Measurements from ENCODE around the gene CCDC88B. TPM values are rescaled to one million over a fixed set of nuclear protein-coding genes. Genes with fewer than 3 reads are reported as not detected.

CCDC88B gene
- total RNA-seq, 2 donors from 2014 or later: 14.2 to 15.2 TPM

DNA sequence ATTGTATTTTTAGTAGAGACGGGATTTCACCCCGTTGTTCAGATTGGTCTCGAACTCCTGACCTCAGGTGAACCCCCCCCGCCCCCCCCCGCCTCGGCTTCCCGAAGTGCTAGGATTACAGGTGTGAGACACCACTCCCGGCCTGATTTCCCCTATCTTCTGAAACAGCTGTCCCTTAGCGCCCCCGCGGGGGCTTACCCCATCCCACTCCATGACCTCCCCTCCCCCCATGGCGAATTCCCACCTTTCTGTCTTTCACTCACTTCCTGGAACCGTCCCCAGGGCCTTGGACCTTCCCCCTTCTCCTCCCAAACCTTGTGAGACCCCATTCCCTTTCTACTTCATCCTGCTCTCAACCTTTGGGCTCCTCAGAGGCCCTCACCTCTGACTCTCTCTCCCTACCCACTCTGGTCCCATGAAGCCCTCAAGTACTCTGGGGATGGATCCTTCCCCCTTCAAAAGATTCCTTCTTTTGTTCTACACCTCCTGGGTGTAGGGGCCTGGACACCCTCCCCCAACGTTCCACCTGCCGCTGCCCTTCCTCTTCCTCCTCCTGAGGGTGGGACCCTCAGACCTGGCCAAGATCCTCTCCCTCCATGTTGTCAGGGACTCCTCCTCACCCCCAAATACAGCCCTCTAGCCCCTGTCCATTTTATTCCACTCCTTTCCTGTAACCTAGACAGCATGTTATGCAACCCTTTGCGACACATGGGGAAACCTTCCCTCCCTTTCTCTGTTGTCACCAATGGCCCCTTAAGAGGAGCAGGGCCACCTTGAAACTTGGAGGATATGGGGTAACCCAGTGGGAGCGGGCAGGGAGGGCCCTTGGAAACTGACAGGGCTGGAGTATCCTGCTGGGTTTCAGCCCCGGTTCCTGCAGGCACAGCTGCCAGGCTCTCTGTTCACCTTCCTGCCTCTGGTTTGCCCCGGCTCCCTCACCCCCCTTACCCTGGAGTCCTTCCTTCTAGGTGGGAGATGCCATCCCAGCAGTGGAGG is 20.9 kb upstream of the CCDC88B start:
- Histone ChIP-seq H3K9me3 (ENCODE audit: control insufficient read depth, low read length) (no peaks in the 10 kb centered on the region), H3K9ac (ENCODE audit: extremely low read depth, low read length, poor library complexity, severe bottlenecking) (peak overlapping the region; percentile 93), H3K27me3 (ENCODE audit: control insufficient read depth, insufficient read depth, low read length, poor library complexity, severe bottlenecking) (no peaks in the 10 kb centered on the region), H3K27ac (ENCODE audit: low read depth, low read length) (no peak overlapping the region), H3K36me3 (ENCODE audit: control insufficient read depth, insufficient read depth, low read length) (peaks cover 51% of the 10 kb centered on the region), H3K4me3 (ENCODE audit: low read length) (peak overlapping the region; percentile 84), H3K4me1 (ENCODE audit: control insufficient read depth, insufficient read depth, low read length) (peaks cover 5% of the 10 kb centered on the region)
- peak; percentile 88 for DNase-seq
- 26 to 31% methylated on average over 6 to 18 of the region's 19 CpGs for WGBS, 2 experiments (ENCODE audit: insufficient coverage in 1 of 2, insufficient read length in 1 of 2)
- no peaks in the 10 kb centered on the region for H3K27me3 Mint-ChIP-seq (ENCODE audit: insufficient read depth)
- peaks cover 12% of the 10 kb centered on the region for H3K4me1 Mint-ChIP-seq
- peak overlapping the region; percentile 94 for H3K27ac Mint-ChIP-seq
- peaks cover 42% of the 10 kb centered on the region for H3K36me3 Mint-ChIP-seq (ENCODE audit: low read depth)
- H3K9me3 Mint-ChIP-seq: no peaks in the 10 kb centered on the region
- H3K4me3 Mint-ChIP-seq: peak overlapping the region; percentile 94
- TF ChIP-seq, protein P1, sequence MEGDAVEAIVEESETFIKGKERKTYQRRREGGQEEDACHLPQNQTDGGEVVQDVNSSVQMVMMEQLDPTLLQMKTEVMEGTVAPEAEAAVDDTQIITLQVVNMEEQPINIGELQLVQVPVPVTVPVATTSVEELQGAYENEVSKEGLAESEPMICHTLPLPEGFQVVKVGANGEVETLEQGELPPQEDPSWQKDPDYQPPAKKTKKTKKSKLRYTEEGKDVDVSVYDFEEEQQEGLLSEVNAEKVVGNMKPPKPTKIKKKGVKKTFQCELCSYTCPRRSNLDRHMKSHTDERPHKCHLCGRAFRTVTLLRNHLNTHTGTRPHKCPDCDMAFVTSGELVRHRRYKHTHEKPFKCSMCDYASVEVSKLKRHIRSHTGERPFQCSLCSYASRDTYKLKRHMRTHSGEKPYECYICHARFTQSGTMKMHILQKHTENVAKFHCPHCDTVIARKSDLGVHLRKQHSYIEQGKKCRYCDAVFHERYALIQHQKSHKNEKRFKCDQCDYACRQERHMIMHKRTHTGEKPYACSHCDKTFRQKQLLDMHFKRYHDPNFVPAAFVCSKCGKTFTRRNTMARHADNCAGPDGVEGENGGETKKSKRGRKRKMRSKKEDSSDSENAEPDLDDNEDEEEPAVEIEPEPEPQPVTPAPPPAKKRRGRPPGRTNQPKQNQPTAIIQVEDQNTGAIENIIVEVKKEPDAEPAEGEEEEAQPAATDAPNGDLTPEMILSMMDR (conservative IDR thresholded peaks at IDR 0.05): no peak

GRCh38 chr11:64320556-64320955 is 19.4 kb upstream of the CCDC88B start:
- Histone ChIP-seq H3K9ac (ENCODE audit: extremely low read depth, low read length, poor library complexity, severe bottlenecking) (no peak overlapping the region), H3K9me3 (ENCODE audit: control insufficient read depth, low read length) (no peaks in the 10 kb centered on the region), H3K4me1 (ENCODE audit: control insufficient read depth, insufficient read depth, low read length) (peaks cover 5% of the 10 kb centered on the region), H3K4me3 (ENCODE audit: low read length) (peak overlapping the region; percentile 84), H3K36me3 (ENCODE audit: control insufficient read depth, insufficient read depth, low read length) (peaks cover 36% of the 10 kb centered on the region), H3K27ac (ENCODE audit: low read depth, low read length) (no peak overlapping the region), H3K27me3 (ENCODE audit: control insufficient read depth, insufficient read depth, low read length, poor library complexity, severe bottlenecking) (no peaks in the 10 kb centered on the region)
- Mint-ChIP-seq H3K9me3 (no peaks in the 10 kb centered on the region), H3K36me3 (ENCODE audit: low read depth) (peaks cover 32% of the 10 kb centered on the region), H3K4me3 (no peak overlapping the region), H3K27ac (no peak overlapping the region), H3K27me3 (ENCODE audit: insufficient read depth) (no peaks in the 10 kb centered on the region), H3K4me1 (peaks cover 12% of the 10 kb centered on the region)
- DNase-seq: no peak
- TF ChIP-seq, protein P1 (conservative IDR thresholded peaks at IDR 0.05): no peak
- 93 to 100% methylated on average over 3 to 7 of the region's 7 CpGs for WGBS, 2 experiments (ENCODE audit: insufficient coverage in 1 of 2, insufficient read length in 1 of 2)

DNA sequence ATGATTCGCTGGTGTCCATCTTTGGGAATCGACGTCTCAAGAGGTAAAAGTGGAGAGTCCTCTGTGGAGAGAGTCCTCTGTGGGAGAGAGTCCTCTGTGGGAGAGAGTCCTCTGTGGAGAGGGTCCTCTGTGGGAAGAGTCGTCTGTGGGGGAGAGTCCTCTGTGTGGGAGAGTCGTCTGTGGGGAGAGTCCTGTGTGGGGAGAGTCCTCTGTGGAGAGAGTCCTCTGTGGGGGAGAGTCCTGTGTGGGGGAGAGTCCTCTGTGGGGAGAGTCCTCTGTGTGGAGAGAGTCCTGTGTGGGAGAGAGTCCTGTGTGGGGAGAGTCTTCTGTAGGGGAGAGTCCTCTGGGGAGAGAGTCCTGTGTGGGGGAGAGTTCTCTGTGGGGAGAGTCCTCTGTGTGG is 19.0 kb upstream of the CCDC88B start:
- peaks cover 5% of the 10 kb centered on the region for H3K4me1 ChIP-seq (ENCODE audit: control insufficient read depth, insufficient read depth, low read length)
- H3K27ac ChIP-seq (ENCODE audit: low read depth, low read length): no peak overlapping the region
- H3K4me3 ChIP-seq (ENCODE audit: low read length): peak overlapping the region; percentile 84
- Mint-ChIP-seq H3K9me3 (no peaks in the 10 kb centered on the region), H3K36me3 (ENCODE audit: low read depth) (peaks cover 32% of the 10 kb centered on the region), H3K27ac (peak overlapping the region; percentile 48), H3K4me1 (peaks cover 12% of the 10 kb centered on the region), H3K27me3 (ENCODE audit: insufficient read depth) (no peaks in the 10 kb centered on the region), H3K4me3 (no peak overlapping the region)
- 94 to 100% methylated on average over 3 to 5 of the region's 5 CpGs for WGBS, 2 experiments (ENCODE audit: insufficient coverage in 1 of 2, insufficient read length in 1 of 2)
- no peak overlapping the region for H3K9ac ChIP-seq (ENCODE audit: extremely low read depth, low read length, poor library complexity, severe bottlenecking)
- TF ChIP-seq, protein P1 (conservative IDR thresholded peaks at IDR 0.05): no peak
- no peak for DNase-seq
- H3K9me3 ChIP-seq (ENCODE audit: control insufficient read depth, low read length): no peaks in the 10 kb centered on the region
- no peaks in the 10 kb centered on the region for H3K27me3 ChIP-seq (ENCODE audit: control insufficient read depth, insufficient read depth, low read length, poor library complexity, severe bottlenecking)
- H3K36me3 ChIP-seq (ENCODE audit: control insufficient read depth, insufficient read depth, low read length): peaks cover 32% of the 10 kb centered on the region

All from endodermal cell (in vitro differentiated cells).